ENCODE measurements around the gene PCBP2. TPM values are rescaled to one million over a fixed set of nuclear protein-coding genes. Genes with fewer than 3 reads are reported as not detected.
"Not testable (repeated sequence)": the region's sequence is repeated elsewhere in the genome, so short reads cannot be mapped to it uniquely, and the experiment has no call there.

The PCBP2 gene
- total RNA-seq, 1 donor from 2014 or later: 488 TPM

DNA sequence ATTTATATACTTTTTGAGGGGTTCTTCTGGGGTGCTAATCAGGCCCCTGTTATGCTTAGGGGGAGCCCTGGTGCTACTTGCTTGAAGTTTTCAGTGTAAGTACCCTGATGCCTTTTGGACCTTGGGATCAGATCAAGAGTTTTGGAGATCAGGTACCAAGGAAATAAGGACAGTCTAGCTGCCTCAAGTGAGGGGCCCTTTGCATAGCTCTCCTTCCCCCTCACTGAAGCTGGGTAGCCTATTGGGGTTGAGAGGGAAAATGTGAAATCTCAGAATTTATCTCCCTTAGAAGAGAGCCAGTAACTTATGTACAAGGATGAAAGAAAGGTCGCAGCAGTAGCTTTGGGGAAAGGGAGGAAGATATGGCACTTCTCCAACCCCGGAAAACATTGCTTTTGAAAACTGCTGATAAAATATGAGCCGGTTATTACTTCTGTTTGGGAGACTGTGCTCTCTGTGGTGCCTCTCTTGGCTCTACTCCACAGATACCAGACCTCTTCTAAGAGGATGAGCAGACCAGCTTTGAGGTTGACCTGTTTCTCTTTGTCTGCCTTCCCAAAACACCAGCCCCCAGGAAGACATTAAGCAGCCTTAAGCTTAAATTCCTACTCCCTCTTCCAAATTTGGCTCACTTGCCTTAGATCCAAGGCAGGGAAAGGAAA is 37.0 kb upstream of the PCBP2 start:
- Histone ChIP-seq H3K4me1 (peaks cover 16% of the 10 kb centered on the region), H3K4me3 (no peak overlapping the region), H3K27me3 (no peaks in the 10 kb centered on the region), H3K27ac (peak overlapping the region; percentile 33), H3K36me3 (peaks cover 0 to 29% of the 10 kb centered on the region in 2 donors), H3K9me3 (no peaks in the 10 kb centered on the region)
- no peak for TF ChIP-seq POLR2A (IDR thresholded peaks at IDR 0.05)
- TF ChIP-seq, protein P1, sequence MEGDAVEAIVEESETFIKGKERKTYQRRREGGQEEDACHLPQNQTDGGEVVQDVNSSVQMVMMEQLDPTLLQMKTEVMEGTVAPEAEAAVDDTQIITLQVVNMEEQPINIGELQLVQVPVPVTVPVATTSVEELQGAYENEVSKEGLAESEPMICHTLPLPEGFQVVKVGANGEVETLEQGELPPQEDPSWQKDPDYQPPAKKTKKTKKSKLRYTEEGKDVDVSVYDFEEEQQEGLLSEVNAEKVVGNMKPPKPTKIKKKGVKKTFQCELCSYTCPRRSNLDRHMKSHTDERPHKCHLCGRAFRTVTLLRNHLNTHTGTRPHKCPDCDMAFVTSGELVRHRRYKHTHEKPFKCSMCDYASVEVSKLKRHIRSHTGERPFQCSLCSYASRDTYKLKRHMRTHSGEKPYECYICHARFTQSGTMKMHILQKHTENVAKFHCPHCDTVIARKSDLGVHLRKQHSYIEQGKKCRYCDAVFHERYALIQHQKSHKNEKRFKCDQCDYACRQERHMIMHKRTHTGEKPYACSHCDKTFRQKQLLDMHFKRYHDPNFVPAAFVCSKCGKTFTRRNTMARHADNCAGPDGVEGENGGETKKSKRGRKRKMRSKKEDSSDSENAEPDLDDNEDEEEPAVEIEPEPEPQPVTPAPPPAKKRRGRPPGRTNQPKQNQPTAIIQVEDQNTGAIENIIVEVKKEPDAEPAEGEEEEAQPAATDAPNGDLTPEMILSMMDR (IDR thresholded peaks at IDR 0.05): no peak
- TF ChIP-seq POLR2AphosphoS5 (IDR thresholded peaks at IDR 0.05; ENCODE audit: insufficient read depth in 1 of 2, low read depth in 1 of 2): no peak
- intact Hi-C loops (cut with DNase I): loop anchor here (10.0 kb wide), 1 partner anchor 200 kb away; no protein-coding TSS in a partner anchor
- no peak for DNase-seq (ENCODE audit: extremely low spot score in 2 of 2)

DNA sequence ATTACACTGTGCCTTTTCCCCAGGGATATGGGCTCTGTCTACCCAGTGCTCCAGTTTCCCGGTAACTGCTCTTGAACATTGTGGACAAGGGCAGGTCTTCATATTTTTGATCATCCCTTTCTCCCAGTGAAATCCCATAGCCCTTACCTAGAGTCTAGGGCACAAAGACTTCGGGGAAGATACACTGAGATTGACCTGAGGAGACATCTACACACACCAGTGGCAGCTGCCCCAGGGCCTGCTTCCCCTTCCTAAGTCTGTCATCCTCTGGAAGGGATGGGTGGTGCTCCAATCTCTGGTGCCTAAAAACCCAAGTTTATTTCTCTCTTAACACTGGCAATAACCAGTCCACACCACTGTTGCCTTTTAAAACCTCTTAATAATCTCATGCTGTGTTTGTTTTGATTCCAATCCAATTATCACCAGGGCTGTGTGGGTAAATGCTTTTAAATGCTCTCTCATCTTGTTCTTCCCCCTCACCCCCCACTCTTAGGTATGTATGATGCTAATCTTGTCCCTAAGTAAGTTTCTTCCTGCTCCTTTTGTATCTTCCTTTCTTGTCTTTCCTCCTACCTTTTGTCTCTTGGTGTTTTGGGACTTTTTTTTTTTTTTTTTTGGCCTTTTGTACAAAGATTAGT is 36.0 kb upstream of the PCBP2 start:
- H3K27me3 ChIP-seq; H3K9me3 ChIP-seq; DNase-seq (ENCODE audit: extremely low spot score in 2 of 2); H3K4me3 ChIP-seq: not testable (repeated sequence)
- Histone ChIP-seq H3K27ac (peak overlapping the region; percentile 33), H3K36me3 (peaks cover 0 to 20% of the 10 kb centered on the region in 2 donors), H3K4me1 (peaks cover 17% of the 10 kb centered on the region)
- intact Hi-C loops (cut with DNase I): loop anchor here (10.0 kb wide), 1 partner anchor 201 kb away; no protein-coding TSS in a partner anchor

DNA sequence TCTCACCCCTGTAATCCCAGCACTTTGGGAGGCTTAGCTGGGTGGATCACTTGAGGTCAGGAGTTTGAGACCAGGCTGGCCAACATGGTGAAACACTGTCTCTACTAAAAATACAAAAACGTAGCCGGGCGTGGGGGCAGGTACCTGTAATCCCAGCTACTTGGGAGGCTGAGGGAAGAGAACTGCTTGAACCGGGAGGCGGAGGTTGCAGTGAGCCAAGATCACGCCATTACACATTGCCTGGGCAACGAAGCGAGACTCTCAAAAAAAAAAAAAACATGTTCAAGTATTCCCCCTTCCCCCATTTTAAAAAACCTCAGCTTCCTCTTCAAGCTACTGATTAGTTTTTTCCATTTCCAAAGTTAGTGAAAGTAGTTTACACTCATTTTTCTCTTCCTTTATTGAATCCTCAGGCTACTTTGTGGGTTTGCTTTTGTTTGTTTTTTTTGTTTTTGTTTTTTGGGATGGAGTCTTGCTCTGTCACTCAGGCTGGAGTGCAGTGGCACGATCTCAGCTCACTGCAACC is 34.5 kb upstream of the PCBP2 start:
- H3K27ac ChIP-seq; H3K36me3 ChIP-seq; H3K9me3 ChIP-seq; H3K27me3 ChIP-seq; H3K4me3 ChIP-seq; DNase-seq (ENCODE audit: extremely low spot score in 2 of 2): not testable (repeated sequence)
- peaks cover 18% of the 10 kb centered on the region for H3K4me1 ChIP-seq
- intact Hi-C loops (cut with DNase I): loop anchor here (10.0 kb wide), 1 partner anchor 203 kb away; no protein-coding TSS in a partner anchor

DNA sequence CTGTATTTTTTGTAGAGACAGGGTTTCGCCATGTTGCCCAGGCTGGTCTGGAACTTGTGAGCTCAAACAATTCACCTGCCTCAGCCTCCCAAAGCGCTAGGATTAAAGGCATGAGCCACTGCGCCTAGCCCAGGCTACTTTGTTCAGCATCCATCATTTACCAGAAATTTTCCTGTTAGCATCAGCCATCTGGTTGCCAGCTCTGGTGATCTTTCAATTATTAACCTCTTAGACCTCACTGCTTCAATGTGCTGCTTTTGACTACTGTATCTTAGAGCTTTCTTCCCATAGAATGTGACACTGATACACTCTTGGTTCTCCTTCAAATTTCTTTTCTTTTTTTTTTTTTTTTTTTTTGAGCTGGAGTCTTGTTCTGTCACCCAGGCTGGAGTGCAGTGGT is 33.7 kb upstream of the PCBP2 start:
- Histone ChIP-seq H3K36me3 (no peaks in the 10 kb centered on the region), H3K27ac (no peak overlapping the region), H3K27me3 (no peaks in the 10 kb centered on the region), H3K9me3 (no peaks in the 10 kb centered on the region), H3K4me3 (no peak overlapping the region), H3K4me1 (peaks cover 14% of the 10 kb centered on the region)
- TF ChIP-seq POLR2A (IDR thresholded peaks at IDR 0.05) (no peak), POLR2AphosphoS5 (IDR thresholded peaks at IDR 0.05; ENCODE audit: insufficient read depth in 1 of 2, low read depth in 1 of 2) (no peak)
- TF ChIP-seq, protein P1 (IDR thresholded peaks at IDR 0.05): no peak
- intact Hi-C loops (cut with DNase I): loop anchor here (10.0 kb wide), 1 partner anchor 203 kb away; no protein-coding TSS in a partner anchor
- no peak for DNase-seq (ENCODE audit: extremely low spot score in 2 of 2)

DNA sequence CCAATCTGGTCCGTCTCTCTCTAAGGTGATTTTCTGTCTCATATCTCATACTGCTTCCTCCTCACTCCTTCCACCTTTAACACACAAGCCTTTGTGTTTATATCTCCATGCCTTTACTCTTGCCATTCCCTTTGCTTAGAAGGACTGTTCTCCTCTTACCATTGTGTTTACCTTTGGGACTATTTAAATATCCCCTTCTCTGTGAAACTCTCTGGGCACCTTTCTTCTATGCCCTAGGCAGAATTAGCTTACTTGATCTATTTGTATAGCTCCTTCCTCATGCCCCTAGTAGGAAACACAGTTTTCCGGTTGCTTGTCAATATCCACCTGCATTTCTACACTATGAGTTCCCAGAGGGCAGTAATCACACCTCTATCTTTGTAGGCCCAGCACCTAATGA is 32.1 kb upstream of the PCBP2 start:
- Histone ChIP-seq H3K4me1 (peaks cover 14% of the 10 kb centered on the region), H3K27ac (no peak overlapping the region), H3K36me3 (no peaks in the 10 kb centered on the region), H3K4me3 (no peak overlapping the region), H3K27me3 (no peaks in the 10 kb centered on the region), H3K9me3 (no peaks in the 10 kb centered on the region)
- no peak for DNase-seq (ENCODE audit: extremely low spot score in 2 of 2)
- TF ChIP-seq, protein P1 (IDR thresholded peaks at IDR 0.05): no peak
- TF ChIP-seq POLR2AphosphoS5 (IDR thresholded peaks at IDR 0.05; ENCODE audit: insufficient read depth in 1 of 2, low read depth in 1 of 2) (no peak), POLR2A (IDR thresholded peaks at IDR 0.05) (no peak)
- intact Hi-C loops (cut with DNase I): loop anchor here (2.0 to 10.0 kb wide), 2 partner anchors 67 to 205 kb away; no protein-coding TSS in a partner anchor

DNA sequence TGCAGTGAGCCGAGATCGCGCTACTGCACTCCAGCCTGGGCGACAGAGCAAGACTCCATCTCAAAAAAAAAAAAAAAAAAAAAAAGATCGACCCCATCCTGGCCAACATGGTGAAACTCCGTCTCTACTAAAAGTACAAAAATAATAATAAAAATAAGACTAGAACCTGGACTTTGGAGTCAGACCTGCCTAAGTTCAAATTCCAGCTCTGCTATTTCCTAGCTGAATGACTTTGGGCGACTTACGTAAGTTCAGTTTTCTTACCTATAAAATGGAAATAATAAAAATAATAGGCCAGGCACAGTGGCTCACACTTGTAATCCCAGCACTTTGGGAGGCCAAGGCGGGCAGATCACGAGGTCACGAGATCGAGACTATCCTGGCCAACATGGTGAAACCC is 29.7 kb upstream of the PCBP2 start:
- H3K27me3 ChIP-seq; H3K4me3 ChIP-seq; H3K9me3 ChIP-seq; H3K4me1 ChIP-seq; DNase-seq (ENCODE audit: extremely low spot score in 2 of 2); H3K27ac ChIP-seq; intact Hi-C loops (cut with DNase I); H3K36me3 ChIP-seq: not testable (repeated sequence)
